Testis (tissue), 2 donors: Measurements from ENCODE around the gene EI24.

Experiments
- POLR2A ChIP-seq: fragments of 450-650 bp; IDR thresholded peaks from one replicate; pipeline ENCODE4 v1.6.1; 2017; ENCODE audit warnings: antibody characterized with exemption, mild to moderate bottlenecking, moderate library complexity
- TF ChIP-seq, protein P1 (sequence below), 3 experiments: fragments of 450-650 bp in 2 of 3; fragments of 200-600 bp in 1 of 3; sonication (generic) in 1 of 3; IDR thresholded peaks; one replicate each; pipeline ENCODE4 v1.5.1; 2016 to 2019; ENCODE audit warnings: antibody characterized with exemption in 3 of 3, mild to moderate bottlenecking in 2 of 3, moderate library complexity in 1 of 3

DNA sequence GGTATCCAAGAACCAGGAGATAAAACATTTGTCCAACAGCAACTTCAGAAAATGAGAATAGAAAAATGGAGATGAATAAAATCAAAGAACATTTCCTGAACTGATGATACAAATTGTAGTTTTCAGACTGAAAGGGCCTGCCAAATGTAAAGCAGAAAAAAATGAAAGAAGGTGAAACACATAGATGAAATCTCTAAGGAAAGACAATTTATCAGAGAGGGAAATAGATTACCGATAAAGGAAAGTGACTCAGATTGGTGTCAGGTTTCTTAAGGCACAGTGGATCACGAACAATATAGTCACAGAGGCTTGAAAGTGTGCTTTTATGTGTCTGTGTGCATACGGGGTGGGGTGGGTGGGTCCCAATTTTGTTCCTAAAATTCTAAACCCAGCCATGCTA is 19.2 kb downstream of the EI24 start:
- no peak for TF ChIP-seq POLR2A
- TF ChIP-seq, protein P1, sequence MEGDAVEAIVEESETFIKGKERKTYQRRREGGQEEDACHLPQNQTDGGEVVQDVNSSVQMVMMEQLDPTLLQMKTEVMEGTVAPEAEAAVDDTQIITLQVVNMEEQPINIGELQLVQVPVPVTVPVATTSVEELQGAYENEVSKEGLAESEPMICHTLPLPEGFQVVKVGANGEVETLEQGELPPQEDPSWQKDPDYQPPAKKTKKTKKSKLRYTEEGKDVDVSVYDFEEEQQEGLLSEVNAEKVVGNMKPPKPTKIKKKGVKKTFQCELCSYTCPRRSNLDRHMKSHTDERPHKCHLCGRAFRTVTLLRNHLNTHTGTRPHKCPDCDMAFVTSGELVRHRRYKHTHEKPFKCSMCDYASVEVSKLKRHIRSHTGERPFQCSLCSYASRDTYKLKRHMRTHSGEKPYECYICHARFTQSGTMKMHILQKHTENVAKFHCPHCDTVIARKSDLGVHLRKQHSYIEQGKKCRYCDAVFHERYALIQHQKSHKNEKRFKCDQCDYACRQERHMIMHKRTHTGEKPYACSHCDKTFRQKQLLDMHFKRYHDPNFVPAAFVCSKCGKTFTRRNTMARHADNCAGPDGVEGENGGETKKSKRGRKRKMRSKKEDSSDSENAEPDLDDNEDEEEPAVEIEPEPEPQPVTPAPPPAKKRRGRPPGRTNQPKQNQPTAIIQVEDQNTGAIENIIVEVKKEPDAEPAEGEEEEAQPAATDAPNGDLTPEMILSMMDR (IDR thresholded peaks at IDR 0.05) = no peak
